ENCODE results near the gene RUNX1. TPM values are rescaled to one million over a fixed set of nuclear protein-coding genes. Genes with fewer than 3 reads are reported as not detected.

The RUNX1 gene
- total RNA-seq = 6.4 TPM

GRCh38 chr21:35048706-35049617 is at the start of gene RUNX1:
TSS of gene RUNX1 (minus strand) at chr21:35049302.

Data from camera-type eye (tissue), 1 donor.